Measurements from ENCODE around the gene FAM209A. TPM values are rescaled to one million over a fixed set of nuclear protein-coding genes. Genes with fewer than 3 reads are reported as not detected.
"Not testable (repeated sequence)": the region's sequence is repeated elsewhere in the genome, so short reads cannot be mapped to it uniquely, and the experiment has no call there.

The FAM209A gene
- total RNA-seq, 2 experiments from 2014 or later, result 1.6 to 2.1 TPM

GRCh38 chr20:56551571-56551970 lies 27.0 kb downstream of the FAM209A start:
- Mint-ChIP-seq H3K4me3 (no peak overlapping the region), H3K27me3 (ENCODE audit: low read depth) (peaks cover 3% of the 10 kb centered on the region), H3K36me3 (ENCODE audit: low read depth) (no peaks in the 10 kb centered on the region), H3K4me1 (ENCODE audit: low read depth) (peaks cover 8% of the 10 kb centered on the region), H3K27ac (no peak overlapping the region), H3K9me3 (ENCODE audit: insufficient read depth) (no peaks in the 10 kb centered on the region)
- ChIA-PET CTCF (interaction anchor here (0.6 to 2.3 kb wide), 7 partner anchors 12 to 444 kb away, joined by 3 to 23 read pairs (median 6); no protein-coding TSS in a partner anchor), POLR2A (no interaction called here)
- DNase-seq, result no peak
- ATAC-seq, result no peak

- no peaks in the 10 kb centered on the region for H3K9me3 Mint-ChIP-seq (ENCODE audit: insufficient read depth)
- H3K27me3 Mint-ChIP-seq (ENCODE audit: low read depth), result peaks cover 2% of the 10 kb centered on the region
- ChIA-PET POLR2A (no interaction called here), CTCF (no interaction called here)
- H3K27ac Mint-ChIP-seq, result no peak overlapping the region
- H3K4me3 Mint-ChIP-seq, result no peak overlapping the region
- ATAC-seq, result no peak
- peaks cover 8% of the 10 kb centered on the region for H3K4me1 Mint-ChIP-seq (ENCODE audit: low read depth)
- DNase-seq, result no peak
- no peaks in the 10 kb centered on the region for H3K36me3 Mint-ChIP-seq (ENCODE audit: low read depth)
Observed at GRCh38 chr20:56552911-56553629, 28.5 kb downstream of the FAM209A start.

GRCh38 chr20:56554869-56555268 lies 30.3 kb downstream of the FAM209A start:
- Mint-ChIP-seq H3K27me3 (ENCODE audit: low read depth) (peaks cover 7% of the 10 kb centered on the region), H3K9me3 (ENCODE audit: insufficient read depth) (no peaks in the 10 kb centered on the region), H3K4me1 (ENCODE audit: low read depth) (peaks cover 8% of the 10 kb centered on the region), H3K27ac (no peak overlapping the region), H3K4me3 (no peak overlapping the region), H3K36me3 (ENCODE audit: low read depth) (no peaks in the 10 kb centered on the region)
- DNase-seq, result no peak
- CTCF ChIA-PET, result no interaction called here
- peak; percentile 36 for ATAC-seq
- POLR2A ChIA-PET, result no interaction called here

- no peak overlapping the region for H3K27ac Mint-ChIP-seq
- no peak for DNase-seq
- CTCF ChIA-PET, result no interaction called here
- ATAC-seq, result no peak
- H3K36me3 Mint-ChIP-seq (ENCODE audit: low read depth), result no peaks in the 10 kb centered on the region
- peaks cover 8% of the 10 kb centered on the region for H3K4me1 Mint-ChIP-seq (ENCODE audit: low read depth)
- peaks cover 10% of the 10 kb centered on the region for H3K27me3 Mint-ChIP-seq (ENCODE audit: low read depth)
- no peaks in the 10 kb centered on the region for H3K9me3 Mint-ChIP-seq (ENCODE audit: insufficient read depth)
- no peak overlapping the region for H3K4me3 Mint-ChIP-seq
- POLR2A ChIA-PET, result no interaction called here
Observed at GRCh38 chr20:56558968-56559367, 34.4 kb downstream of the FAM209A start.

GRCh38 chr20:56564526-56564925 lies 40.0 kb downstream of the FAM209A start:
- H3K9me3 Mint-ChIP-seq (ENCODE audit: insufficient read depth); H3K4me1 Mint-ChIP-seq (ENCODE audit: low read depth); POLR2A ChIA-PET; H3K4me3 Mint-ChIP-seq; H3K36me3 Mint-ChIP-seq (ENCODE audit: low read depth); ATAC-seq; DNase-seq; CTCF ChIA-PET; H3K27ac Mint-ChIP-seq; H3K27me3 Mint-ChIP-seq (ENCODE audit: low read depth): not testable (repeated sequence)

GRCh38 chr20:56565511-56565910 lies 41.0 kb downstream of the FAM209A start:
- ChIA-PET POLR2A (no interaction called here), CTCF (no interaction called here)
- no peak for ATAC-seq
- H3K4me3 Mint-ChIP-seq, result no peak overlapping the region
- DNase-seq, result no peak
- H3K9me3 Mint-ChIP-seq (ENCODE audit: insufficient read depth), result no peaks in the 10 kb centered on the region
- H3K4me1 Mint-ChIP-seq (ENCODE audit: low read depth), result no peaks in the 10 kb centered on the region
- no peaks in the 10 kb centered on the region for H3K36me3 Mint-ChIP-seq (ENCODE audit: low read depth)
- peaks cover 3% of the 10 kb centered on the region for H3K27me3 Mint-ChIP-seq (ENCODE audit: low read depth)
- H3K27ac Mint-ChIP-seq, result no peak overlapping the region

- Mint-ChIP-seq H3K4me3 (no peak overlapping the region), H3K27me3 (ENCODE audit: low read depth) (peaks cover 1% of the 10 kb centered on the region), H3K4me1 (ENCODE audit: low read depth) (no peaks in the 10 kb centered on the region), H3K9me3 (ENCODE audit: insufficient read depth) (no peaks in the 10 kb centered on the region), H3K27ac (no peak overlapping the region), H3K36me3 (ENCODE audit: low read depth) (no peaks in the 10 kb centered on the region)
- ChIA-PET CTCF (interaction anchor here (0.8 kb wide), 1 partner anchor 16 kb away, joined by 4 read pairs; no protein-coding TSS in a partner anchor), POLR2A (interaction anchor here (0.5 kb wide), 1 partner anchor 1850 kb away, joined by 5 read pairs; no protein-coding TSS in a partner anchor)
- ATAC-seq, result no peak
- no peak for DNase-seq
Observed at GRCh38 chr20:56566621-56567020, 42.1 kb downstream of the FAM209A start.

- H3K4me1 Mint-ChIP-seq (ENCODE audit: low read depth), result no peaks in the 10 kb centered on the region
- H3K36me3 Mint-ChIP-seq (ENCODE audit: low read depth), result no peaks in the 10 kb centered on the region
- ChIA-PET POLR2A (no interaction called here), CTCF (no interaction called here)
- H3K9me3 Mint-ChIP-seq (ENCODE audit: insufficient read depth), result no peaks in the 10 kb centered on the region
- H3K27ac Mint-ChIP-seq, result no peak overlapping the region
- DNase-seq (no peak), ATAC-seq (no peak)
- H3K4me3 Mint-ChIP-seq, result no peak overlapping the region
- peaks cover 2% of the 10 kb centered on the region for H3K27me3 Mint-ChIP-seq (ENCODE audit: low read depth)
Observed at GRCh38 chr20:56570832-56571231, 46.3 kb downstream of the FAM209A start.

GRCh38 chr20:56572172-56572571 lies 47.6 kb downstream of the FAM209A start:
- DNase-seq (no peak), ATAC-seq (no peak)
- Mint-ChIP-seq H3K9me3 (ENCODE audit: insufficient read depth) (no peaks in the 10 kb centered on the region), H3K27me3 (ENCODE audit: low read depth) (peaks cover 2% of the 10 kb centered on the region), H3K4me1 (ENCODE audit: low read depth) (no peaks in the 10 kb centered on the region), H3K36me3 (ENCODE audit: low read depth) (no peaks in the 10 kb centered on the region), H3K4me3 (no peak overlapping the region), H3K27ac (no peak overlapping the region)
- POLR2A ChIA-PET, result no interaction called here
- CTCF ChIA-PET, result no interaction called here

GRCh38 chr20:56573986-56574385 lies 49.4 kb downstream of the FAM209A start:
- POLR2A ChIA-PET, result interaction anchor here (0.6 kb wide), 1 partner anchor 562 kb away, joined by 3 read pairs; no protein-coding TSS in a partner anchor

GRCh38 chr20:56574531-56575142 lies 50.1 kb downstream of the FAM209A start:
- Mint-ChIP-seq H3K36me3 (ENCODE audit: low read depth) (no peaks in the 10 kb centered on the region), H3K27ac (no peak overlapping the region), H3K9me3 (ENCODE audit: insufficient read depth) (no peaks in the 10 kb centered on the region), H3K4me3 (no peak overlapping the region), H3K27me3 (ENCODE audit: low read depth) (peaks cover 2% of the 10 kb centered on the region), H3K4me1 (ENCODE audit: low read depth) (no peaks in the 10 kb centered on the region)
- no peak for DNase-seq
- no peak for ATAC-seq
- ChIA-PET POLR2A (interaction anchor here (0.6 kb wide), 1 partner anchor 562 kb away, joined by 3 read pairs; no protein-coding TSS in a partner anchor), CTCF (interaction anchor here (0.6 to 1.0 kb wide), 2 partner anchors 24 to 770 kb away, joined by 3 read pairs; no protein-coding TSS in a partner anchor)

More at GRCh38 chr20:56573986-56574385, 49.4 kb downstream of the FAM209A start:
- Mint-ChIP-seq H3K4me3 (no peak overlapping the region), H3K9me3 (ENCODE audit: insufficient read depth) (no peaks in the 10 kb centered on the region), H3K36me3 (ENCODE audit: low read depth) (no peaks in the 10 kb centered on the region), H3K27ac (no peak overlapping the region), H3K4me1 (ENCODE audit: low read depth) (no peaks in the 10 kb centered on the region), H3K27me3 (ENCODE audit: low read depth) (peaks cover 2% of the 10 kb centered on the region)
- no peak for ATAC-seq
- DNase-seq, result no peak
- CTCF ChIA-PET, result interaction anchor here (0.6 to 1.0 kb wide), 2 partner anchors 23 to 770 kb away, joined by 3 read pairs; no protein-coding TSS in a partner anchor

- Mint-ChIP-seq H3K4me1 (ENCODE audit: low read depth) (no peaks in the 10 kb centered on the region), H3K4me3 (no peak overlapping the region), H3K36me3 (ENCODE audit: low read depth) (no peaks in the 10 kb centered on the region), H3K27me3 (ENCODE audit: low read depth) (peaks cover 2% of the 10 kb centered on the region), H3K9me3 (ENCODE audit: insufficient read depth) (no peaks in the 10 kb centered on the region), H3K27ac (no peak overlapping the region)
- DNase-seq (no peak), ATAC-seq (no peak)
- ChIA-PET POLR2A (no interaction called here), CTCF (no interaction called here)
Observed at GRCh38 chr20:56575157-56575556, 50.6 kb downstream of the FAM209A start.

All from activated CD8-positive, alpha-beta T cell treated with anti-CD3 and anti-CD28 coated beads, Interleukin-2, amount 10 ng/mL, durations not matched to agents 7 days and 5 days (primary cell).